A549 (cell line): ENCODE results near the gene DNAJC7.

Source experiments
- CTCF ChIP-seq: fragments of >200 bp; sonication (Bioruptor Twin); formaldehyde crosslinking; IDR thresholded peaks from 3 replicates; pipeline ENCODE4 v1.5.1; 2016
- EP300 ChIP-seq, 2 experiments: fragments of >200 bp; sonication (Bioruptor Twin); formaldehyde crosslinking; IDR thresholded peaks; 2 replicates in 1 of 2; 3 replicates in 1 of 2; pipeline ENCODE4 v1.6.1; 2016 to 2017
- ESRRA ChIP-seq: fragments of 150-350 bp; IDR thresholded peaks from 2 replicates; pipeline ENCODE4 v1.6.1; 2014; ENCODE audit warnings: mild to moderate bottlenecking, low read length, borderline replicate concordance
- HOXA7 ChIP-seq: fragments of 250-450 bp; sonication (Bioruptor Pico); IDR thresholded peaks from 2 replicates; pipeline ENCODE4 v1.5.0; 2020; ENCODE audit warnings: mild to moderate bottlenecking, moderate library complexity
- NPAS2 ChIP-seq: fragments of 250-450 bp; sonication (Bioruptor Pico); IDR thresholded peaks from 2 replicates; pipeline ENCODE4 v1.8.0; 2022; ENCODE audit warnings: mild to moderate bottlenecking, moderate library complexity, borderline replicate concordance
- POLR2A ChIP-seq: IDR thresholded peaks from 2 replicates; pipeline ENCODE4 v1.6.1; 2012; ENCODE audit warnings: mild to moderate bottlenecking, low read length
- REST ChIP-seq: fragments of 200-600 bp; sonication (generic); IDR thresholded peaks from 2 replicates; pipeline ENCODE4 v1.6.1; 2016; ENCODE audit warnings: antibody characterized with exemption, mild to moderate bottlenecking, moderate library complexity

DNA sequence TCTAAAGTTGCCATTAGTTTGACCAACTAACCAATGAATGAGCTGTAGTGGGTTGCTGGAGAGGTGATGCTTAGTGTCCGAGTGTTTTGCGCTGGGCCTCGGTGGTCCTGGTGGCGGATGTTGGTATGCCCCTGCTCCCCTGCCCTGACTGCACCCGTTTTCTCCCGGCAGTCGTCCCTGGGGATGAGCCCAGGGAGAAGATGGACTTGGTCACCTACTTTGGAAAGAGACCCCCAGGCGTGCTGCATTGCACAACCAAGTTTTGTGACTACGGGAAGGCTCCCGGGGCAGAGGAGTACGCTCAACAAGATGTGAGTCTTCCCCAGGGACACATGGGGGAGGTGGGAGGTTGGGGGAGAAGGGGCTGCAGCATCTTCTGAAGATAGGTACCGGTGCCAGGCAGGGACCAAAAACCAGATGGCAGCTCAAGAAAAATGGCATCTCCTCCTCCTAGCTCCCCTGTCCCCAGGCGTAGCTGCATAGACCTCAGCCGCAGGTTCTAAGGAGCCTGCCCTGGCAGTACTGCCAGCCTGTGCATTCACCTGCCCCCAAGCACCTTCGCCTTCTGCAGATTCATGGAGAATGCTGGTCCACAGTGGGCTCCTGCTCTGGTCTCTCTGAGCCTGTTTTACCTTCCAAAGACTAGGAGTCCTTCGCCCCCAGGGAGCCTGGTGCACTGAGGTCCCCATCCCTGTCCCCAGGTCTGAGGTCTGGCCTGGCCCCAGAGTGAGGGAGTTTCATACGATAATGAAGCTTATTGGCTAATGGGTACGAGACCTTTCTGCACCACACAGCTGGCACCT, 45.3 kb downstream of the DNAJC7 start:
- TF ChIP-seq EP300 (IDR thresholded peaks at IDR 0.05) (no peak), CTCF (no peak), REST (no peak), ESRRA (no peak), POLR2A (no peak), NPAS2 (CRISPR knock-in tag) (no peak), HOXA7 (CRISPR knock-in tag) (no peak)
